Peyer's patch (tissue), 4 donors: ENCODE measurements around the gene DOCK3. TPM values are rescaled to one million over a fixed set of nuclear protein-coding genes. Genes with fewer than 3 reads are reported as not detected.

Experiments
- DNase-seq, 3 donors: peaks; one replicate each; pipeline ENCODE4 v3.0.0-alpha.2; 2017 to 2019
- H3K27ac ChIP-seq, 4 donors: fragments of 200-600 bp; sonication (generic); one replicate each; pipeline ENCODE4 v1.5.1; 2016 to 2019
- H3K27me3 ChIP-seq, 2 donors: fragments of 200-600 bp; sonication (generic); one replicate each; pipeline ENCODE4 v1.5.1; 2019
- H3K36me3 ChIP-seq, 3 donors: fragments of 200-600 bp; sonication (generic); one replicate each; pipeline ENCODE4 v1.5.1; 2016 to 2019
- H3K4me1 ChIP-seq, 4 donors: fragments of 200-600 bp; sonication (generic); one replicate each; pipeline ENCODE4 v1.5.1; 2016 to 2019
- H3K4me3 ChIP-seq, 4 donors: fragments of 200-600 bp; sonication (generic); 1 replicate in 3 of 4; 2 replicates in 1 of 4; pipeline ENCODE4 v1.5.1; 2016 to 2019; ENCODE audit warnings: mild to moderate bottlenecking in 1 of 4
- H3K9me3 ChIP-seq, 4 donors: fragments of 200-600 bp; sonication (generic); one replicate each; pipeline ENCODE4 v1.5.1; 2016 to 2019; ENCODE audit warnings: mild to moderate bottlenecking in 1 of 4
- CTCF ChIP-seq, 6 experiments: fragments of 450-650 bp in 4 of 6; fragments of 200-600 bp in 2 of 6; sonication (generic) in 1 of 6; IDR thresholded peaks; one replicate each; pipeline ENCODE4 v1.5.1; 2017 to 2019; ENCODE audit warnings: antibody characterized with exemption in 6 of 6, mild to moderate bottlenecking in 3 of 6, moderate library complexity in 1 of 6
- POLR2A ChIP-seq, 2 donors: fragments of 450-650 bp; IDR thresholded peaks; one replicate each; pipeline ENCODE4 v1.5.1; 2017; ENCODE audit warnings: antibody characterized with exemption in 2 of 2, mild to moderate bottlenecking in 2 of 2, moderate library complexity in 2 of 2
- total RNA-seq, 4 donors: library from RNA; depleted of rRNA; stranded (reverse); fragments of >200 nt; gene quantifications; one replicate each; pipeline ENCODE4 v1.1.0, GENCODE V29; 2016

Gene DOCK3
- total RNA-seq, 4 donors from 2014 or later = 0.28 to 0.83 (median 0.40) TPM; not detected in 1

- no peak for DNase-seq
- TF ChIP-seq CTCF (IDR thresholded peaks at IDR 0.05) (no peak), POLR2A (IDR thresholded peaks at IDR 0.05) (no peak)
- H3K27me3 ChIP-seq = no peaks in the 10 kb centered on the region
Observed at GRCh38 chr3:51275111-51275805, 600.5 kb downstream of the DOCK3 start.

GRCh38 chr3:51276046-51276445 lies 601.3 kb downstream of the DOCK3 start:
- Histone ChIP-seq H3K36me3 (no peaks in the 10 kb centered on the region), H3K4me1 (no peaks in the 10 kb centered on the region), H3K4me3 (no peak overlapping the region), H3K27ac (no peak overlapping the region), H3K9me3 (no peaks in the 10 kb centered on the region), H3K27me3 (no peaks in the 10 kb centered on the region)
- DNase-seq = no peak
- TF ChIP-seq CTCF (IDR thresholded peaks at IDR 0.05) = no peak
- TF ChIP-seq POLR2A (IDR thresholded peaks at IDR 0.05) = no peak

More at GRCh38 chr3:51275111-51275805, 600.5 kb downstream of the DOCK3 start:
- H3K4me1 ChIP-seq = no peaks in the 10 kb centered on the region
- no peak overlapping the region for H3K27ac ChIP-seq
- no peak overlapping the region for H3K4me3 ChIP-seq
- no peaks in the 10 kb centered on the region for H3K36me3 ChIP-seq
- no peaks in the 10 kb centered on the region for H3K9me3 ChIP-seq

GRCh38 chr3:51279448-51279847 lies 604.7 kb downstream of the DOCK3 start:
- no peaks in the 10 kb centered on the region for H3K4me1 ChIP-seq
- no peak overlapping the region for H3K4me3 ChIP-seq
- H3K27ac ChIP-seq = no peak overlapping the region
- H3K27me3 ChIP-seq = no peaks in the 10 kb centered on the region
- H3K36me3 ChIP-seq = no peaks in the 10 kb centered on the region
- TF ChIP-seq CTCF (IDR thresholded peaks at IDR 0.05) = no peak
- no peaks in the 10 kb centered on the region for H3K9me3 ChIP-seq
- no peak for DNase-seq

GRCh38 chr3:51280176-51280575 lies 605.4 kb downstream of the DOCK3 start:
- H3K4me3 ChIP-seq = no peak overlapping the region
- H3K36me3 ChIP-seq = no peaks in the 10 kb centered on the region
- H3K27me3 ChIP-seq = no peaks in the 10 kb centered on the region
- TF ChIP-seq CTCF (IDR thresholded peaks at IDR 0.05) = no peak
- no peak for TF ChIP-seq POLR2A (IDR thresholded peaks at IDR 0.05)
- no peaks in the 10 kb centered on the region for H3K9me3 ChIP-seq
- DNase-seq = no peak
- H3K27ac ChIP-seq = no peak overlapping the region
- H3K4me1 ChIP-seq = no peaks in the 10 kb centered on the region

GRCh38 chr3:51282931-51283330 lies 608.2 kb downstream of the DOCK3 start:
- no peaks in the 10 kb centered on the region for H3K9me3 ChIP-seq
- H3K27ac ChIP-seq = no peak overlapping the region
- no peaks in the 10 kb centered on the region for H3K36me3 ChIP-seq
- TF ChIP-seq CTCF (IDR thresholded peaks at IDR 0.05) (no peak), POLR2A (IDR thresholded peaks at IDR 0.05) (no peak)
- no peaks in the 10 kb centered on the region for H3K4me1 ChIP-seq
- no peaks in the 10 kb centered on the region for H3K27me3 ChIP-seq
- DNase-seq = no peak
- no peak overlapping the region for H3K4me3 ChIP-seq

- no peak overlapping the region for H3K4me3 ChIP-seq
- no peak for DNase-seq
- H3K27me3 ChIP-seq = no peaks in the 10 kb centered on the region
- H3K27ac ChIP-seq = no peak overlapping the region
- H3K4me1 ChIP-seq = no peaks in the 10 kb centered on the region
- no peaks in the 10 kb centered on the region for H3K36me3 ChIP-seq
- no peak for TF ChIP-seq CTCF (IDR thresholded peaks at IDR 0.05)
- no peak for TF ChIP-seq POLR2A (IDR thresholded peaks at IDR 0.05)
- no peaks in the 10 kb centered on the region for H3K9me3 ChIP-seq
Observed at GRCh38 chr3:51283421-51283820, 608.7 kb downstream of the DOCK3 start.
